C4-2B (cell line): ENCODE data around the gene FCGBP.

Experiments
- H3K27ac ChIP-seq: fragments of 450-650 bp; 2 replicates; pipeline ENCODE4 v1.5.1; 2017
- CTCF ChIP-seq: fragments of 450-650 bp; conservative IDR thresholded peaks from 2 replicates; pipeline ENCODE4 v1.5.1; 2017; ENCODE audit warnings: mild to moderate bottlenecking
- ZFX ChIP-seq: fragments of 450-650 bp; IDR thresholded peaks from 2 replicates; pipeline ENCODE4 v1.6.1; 2017

FCGBP gene

GRCh38 chr19:39924389-39924788 is 10.0 kb downstream of the FCGBP start:
- TF ChIP-seq ZFX (no peak), CTCF (no peak)

GRCh38 chr19:39923862-39924261 is 10.6 kb downstream of the FCGBP start:
- no peak for TF ChIP-seq ZFX
- no peak for TF ChIP-seq CTCF
- H3K27ac ChIP-seq: no peak overlapping the region

More at GRCh38 chr19:39924389-39924788, 10.0 kb downstream of the FCGBP start:
- H3K27ac ChIP-seq: no peak overlapping the region

GRCh38 chr19:39919976-39920375 is 14.5 kb downstream of the FCGBP start:
- TF ChIP-seq CTCF: no peak
- no peak for TF ChIP-seq ZFX
- no peak overlapping the region for H3K27ac ChIP-seq

- no peak overlapping the region for H3K27ac ChIP-seq
- TF ChIP-seq CTCF (no peak), ZFX (no peak)
Measured at GRCh38 chr19:39918183-39918651, 16.2 kb downstream of the FCGBP start.

- H3K27ac ChIP-seq: no peak overlapping the region
- TF ChIP-seq CTCF (no peak), ZFX (no peak)
Measured at GRCh38 chr19:39917561-39918182, 16.8 kb downstream of the FCGBP start.

GRCh38 chr19:39916851-39917396 is 17.5 kb downstream of the FCGBP start:
- no peak overlapping the region for H3K27ac ChIP-seq
- no peak for TF ChIP-seq ZFX
- TF ChIP-seq CTCF: no peak

GRCh38 chr19:39916236-39916635 is 18.2 kb downstream of the FCGBP start:
- H3K27ac ChIP-seq: no peak overlapping the region

More at GRCh38 chr19:39916236-39916635, 18.2 kb downstream of the FCGBP start:
- no peak for TF ChIP-seq ZFX
- TF ChIP-seq CTCF: no peak
